HUDEP-2 (cell line): ENCODE results near the gene NPAS2.
A peak's percentile ranks its signal among the peaks of the same experiment; 100 is the strongest.

ENCODE experiments used
- DNase-seq, 76 experiments: peaks; one replicate each; lab custom pipeline; 2025; ENCODE audit not compliant: unreplicated experiment in 76 of 76; lab: John Stamatoyannopoulos, UW

Gene NPAS2

DNA sequence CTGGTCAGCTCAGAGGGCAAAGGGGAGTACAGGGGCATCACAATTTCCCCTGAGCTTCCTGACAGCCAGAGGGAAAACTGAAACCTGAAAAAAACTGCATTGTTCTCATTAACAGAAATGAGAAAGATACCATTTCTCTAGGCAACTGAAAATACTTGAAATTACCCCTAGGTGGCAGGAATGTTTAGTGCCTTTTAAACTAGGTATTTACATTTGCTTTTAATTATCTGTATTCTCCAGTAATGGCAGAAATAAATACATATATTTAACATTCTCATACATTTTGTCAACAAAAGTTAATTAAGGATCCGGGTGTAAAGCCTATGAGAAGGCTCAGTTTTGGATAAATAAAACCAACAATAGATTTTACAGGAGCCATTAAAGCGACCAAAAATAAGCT is 216.6 kb downstream of the NPAS2 start:
- DNase-seq, result no peak

DNA sequence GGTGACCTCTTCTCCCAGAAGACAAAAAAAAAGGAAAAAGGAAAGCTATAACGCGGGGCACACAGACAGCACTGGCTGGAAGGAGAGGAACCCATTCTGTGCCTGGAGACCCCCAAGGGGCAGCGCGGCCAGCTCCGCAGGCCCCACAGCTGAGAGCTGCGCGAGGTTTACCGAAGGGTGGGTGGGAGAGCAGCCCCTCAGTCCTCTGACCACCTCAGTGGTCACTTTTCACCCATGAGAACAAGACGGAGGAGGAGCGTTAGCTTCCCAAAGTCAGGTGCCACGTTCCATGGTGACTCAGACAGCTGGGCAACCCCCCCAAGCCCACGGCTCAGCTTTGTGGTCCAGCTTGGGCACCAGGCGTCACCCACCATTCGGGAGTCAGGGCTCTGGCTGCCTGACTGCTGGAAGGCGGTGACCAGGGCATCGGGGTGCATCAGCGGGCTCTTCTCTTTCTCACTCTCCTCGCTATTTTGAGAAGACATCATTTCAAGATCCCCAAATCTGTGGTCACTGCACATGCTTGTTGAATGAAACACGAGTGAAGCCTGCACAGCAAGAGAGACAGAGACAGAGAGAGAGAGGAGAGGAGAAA is 217.3 kb downstream of the NPAS2 start:
- DNase-seq, result no peak

DNA sequence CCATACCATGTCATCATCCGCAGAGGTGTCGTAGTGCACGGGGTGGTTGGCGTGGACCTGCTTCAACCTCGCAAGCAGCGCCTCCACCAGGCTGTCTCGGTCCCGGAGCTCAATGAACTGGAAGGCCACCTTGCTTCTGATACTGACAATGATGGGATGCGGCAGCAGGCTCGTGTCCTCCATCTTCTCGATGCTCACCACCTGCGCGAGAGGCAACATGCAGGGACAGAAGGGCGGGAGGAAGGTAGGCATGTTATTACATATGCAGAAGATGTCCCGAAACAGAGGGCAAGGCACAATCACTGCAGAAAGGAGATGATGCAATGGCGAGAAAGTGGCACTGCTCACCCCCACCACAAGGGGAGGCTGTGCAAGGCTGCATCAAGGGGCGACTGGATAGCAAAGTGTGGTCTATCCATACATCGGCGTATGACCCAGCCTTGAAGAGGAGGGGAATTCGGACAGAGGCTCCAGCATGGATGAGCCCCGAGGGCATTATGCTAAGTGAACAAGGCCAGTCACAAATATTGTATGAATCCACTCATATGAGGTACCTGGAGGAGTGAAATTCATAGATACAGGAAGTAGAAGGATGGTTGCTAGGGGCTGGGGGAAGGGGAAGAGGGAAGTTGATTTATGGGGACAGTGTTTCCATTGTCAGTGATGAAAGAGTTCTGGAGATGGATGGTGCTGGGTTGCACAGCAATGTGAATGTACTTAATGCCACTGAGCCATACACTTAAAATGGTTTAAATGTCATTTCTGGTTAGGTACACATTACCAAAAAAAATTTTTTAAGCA is 218.7 kb downstream of the NPAS2 start:
- DNase-seq, result peak in 1 of 76 experiments; percentile 3

DNA sequence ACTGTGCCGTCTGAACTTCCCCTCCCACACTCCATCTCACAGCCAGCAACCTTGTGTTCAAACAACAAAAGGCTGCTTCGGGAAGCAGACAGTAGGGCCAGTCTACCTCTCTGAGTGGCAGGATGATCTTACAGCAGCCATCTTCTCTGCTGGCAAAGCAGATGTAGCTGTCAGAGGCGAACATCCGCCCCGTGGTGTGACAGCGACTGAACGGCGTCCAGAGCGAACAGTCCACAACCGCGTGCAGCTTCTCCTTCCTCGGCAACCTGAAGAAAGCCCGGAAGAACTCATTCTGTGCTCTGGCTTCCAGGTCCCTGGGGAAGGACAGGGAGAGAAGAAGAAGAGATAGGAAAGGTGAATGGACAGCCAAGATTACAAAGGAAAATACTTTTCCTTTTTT is 220.1 kb downstream of the NPAS2 start:
- no peak for DNase-seq

DNA sequence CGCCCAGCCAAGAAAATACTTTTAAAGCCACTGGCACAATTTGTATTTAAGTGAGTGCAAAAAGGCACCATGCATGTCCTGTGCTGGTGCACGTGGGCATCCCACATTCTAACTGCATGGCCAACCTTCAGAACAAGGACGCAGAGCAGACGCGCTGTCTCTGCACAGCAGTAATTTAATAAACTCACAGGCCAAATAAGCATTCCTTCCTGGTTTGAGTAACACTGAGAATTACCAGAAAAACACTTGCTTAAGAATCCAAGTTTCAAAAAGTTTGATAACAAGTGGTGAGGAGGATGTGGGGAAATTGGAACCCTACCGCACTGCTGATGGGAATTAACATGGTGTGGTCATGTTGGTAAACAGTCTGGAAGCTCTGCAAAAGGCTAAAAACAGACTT is 220.8 kb downstream of the NPAS2 start:
- DNase-seq, result no peak

DNA sequence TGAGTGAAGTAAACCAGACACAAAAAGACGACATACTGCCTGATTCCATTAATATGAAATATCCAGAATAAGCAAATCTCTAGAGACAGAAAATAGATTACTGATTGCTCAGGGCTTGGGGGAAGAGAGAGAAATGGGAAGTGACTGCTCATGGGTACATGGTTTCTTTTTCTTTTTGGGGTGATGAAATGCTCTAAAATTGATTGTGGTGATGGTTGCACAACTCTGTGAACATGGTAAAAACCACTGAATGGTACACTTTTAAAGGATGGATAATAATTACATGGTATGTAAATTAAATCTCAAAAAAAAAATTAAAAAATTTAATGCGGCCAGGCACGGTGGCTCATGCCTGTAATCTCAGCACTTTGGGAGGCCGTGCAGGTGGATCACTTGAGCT is 221.5 kb downstream of the NPAS2 start:
- no peak for DNase-seq

DNA sequence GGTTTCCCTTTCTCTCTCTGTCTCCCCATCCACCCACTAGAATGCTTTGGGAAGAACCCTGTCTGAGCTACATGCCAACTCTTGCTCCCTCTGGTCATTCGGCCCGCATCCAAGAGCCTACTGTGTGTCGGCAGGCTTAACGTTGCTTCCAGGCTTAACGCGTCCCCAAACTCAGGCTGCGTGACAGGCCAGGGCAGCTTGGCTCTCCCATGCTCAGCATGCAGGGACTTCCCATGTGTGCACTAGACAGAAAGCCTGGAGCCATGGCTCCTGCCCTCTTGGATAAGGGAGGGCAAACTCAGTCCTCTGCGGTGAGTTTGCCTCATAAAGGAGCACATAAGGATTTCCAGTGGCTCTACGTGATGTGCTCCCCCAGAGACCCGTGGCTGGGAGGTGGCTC is 225.4 kb downstream of the NPAS2 start:
- DNase-seq, result no peak
